Calu3 (cell line): ENCODE results near the gene SERPINB8. TPM values are rescaled to one million over a fixed set of nuclear protein-coding genes. Genes with fewer than 3 reads are reported as not detected.

Experiments
- BruUV-seq: library from RNA; stranded (reverse); fragments of 400-500 nt; replicated peaks from 2 replicates; lab custom pipeline; 2021; lab: Mats Ljungman, UMichigan
- CTCF ChIA-PET: fragments of 300-600 bp; sonication (Branson Sonifier 250); formaldehyde crosslinking; loops from one replicate; lab custom pipeline; 2022; ENCODE audit warnings: antibody characterized with exemption; lab: Charles Lee
- DNase-seq: peaks from one replicate; pipeline ENCODE4 v3.0.0; 2022
- H3K27ac Mint-ChIP-seq: one replicate; pipeline ENCODE4 v1.8.0; 2022; ENCODE audit warnings: mixed read lengths; ENCODE audit not compliant: unreplicated experiment
- H3K27me3 Mint-ChIP-seq: one replicate; pipeline ENCODE4 v1.8.0; 2022; ENCODE audit warnings: mixed read lengths; ENCODE audit not compliant: unreplicated experiment
- H3K36me3 Mint-ChIP-seq: one replicate; pipeline ENCODE4 v1.8.0; 2022; ENCODE audit warnings: mild to moderate bottlenecking, moderate library complexity, mixed read lengths; ENCODE audit not compliant: insufficient read depth, unreplicated experiment
- H3K4me1 Mint-ChIP-seq: one replicate; pipeline ENCODE4 v1.8.0; 2022; ENCODE audit warnings: mild to moderate bottlenecking, low read depth, mixed read lengths; ENCODE audit not compliant: unreplicated experiment
- H3K4me3 Mint-ChIP-seq: one replicate; pipeline ENCODE4 v1.8.0; 2022; ENCODE audit warnings: mild to moderate bottlenecking, low read depth, moderate library complexity, mixed read lengths; ENCODE audit not compliant: unreplicated experiment
- H3K9me3 Mint-ChIP-seq: one replicate; pipeline ENCODE4 v1.8.0; 2022; ENCODE audit warnings: low read depth, mixed read lengths; ENCODE audit not compliant: unreplicated experiment
- intact Hi-C: fragments of 100-400 bp; cut with micrococcal nuclease; formaldehyde crosslinking; loops from one replicate; pipeline ENCODE4 v1.10.0; 2022; ENCODE audit not compliant: unreplicated experiment
- total RNA-seq: library from RNA; stranded (reverse); gene quantifications from 2 replicates; pipeline ENCODE4 v1.2.3, GENCODE V29; 2022
- TF ChIP-seq, protein P1 (sequence below): fragments of 200-600 bp; IDR thresholded peaks from one replicate; pipeline ENCODE4 v1.8.0; 2022; ENCODE audit warnings: antibody characterized with exemption; ENCODE audit not compliant: unreplicated experiment

The SERPINB8 gene
- total RNA-seq, 1 experiment from 2014 or later: 30.9 TPM

DNA sequence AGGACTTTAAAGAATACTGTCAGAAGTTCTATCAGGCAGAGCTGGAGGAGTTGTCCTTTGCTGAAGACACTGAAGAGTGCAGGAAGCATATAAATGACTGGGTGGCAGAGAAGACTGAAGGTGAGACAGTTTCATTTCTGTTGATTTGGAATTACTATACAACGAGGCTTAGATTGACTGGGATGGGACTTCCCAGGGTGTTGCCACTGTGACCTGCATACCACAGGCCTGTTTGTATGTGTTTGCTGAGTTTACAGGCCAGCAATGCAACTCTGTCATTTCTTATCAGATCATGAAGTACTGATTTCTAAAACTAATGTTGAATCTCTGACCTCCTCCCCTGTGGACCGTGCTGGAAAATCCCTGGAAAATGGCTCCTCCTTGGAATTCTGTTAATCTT lies 11.8 kb downstream of the SERPINB8 start:
- no peak for DNase-seq
- intact Hi-C loops: no loop called here
- peaks cover 27% of the 10 kb centered on the region for H3K36me3 Mint-ChIP-seq
- H3K27ac Mint-ChIP-seq: no peak overlapping the region
- peaks cover 30% of the 10 kb centered on the region for H3K4me1 Mint-ChIP-seq
- CTCF ChIA-PET: no interaction called here
- H3K9me3 Mint-ChIP-seq: no peaks in the 10 kb centered on the region
- no peak overlapping the region for H3K4me3 Mint-ChIP-seq
- BruUV-seq: no TSS peak
- TF ChIP-seq, protein P1, sequence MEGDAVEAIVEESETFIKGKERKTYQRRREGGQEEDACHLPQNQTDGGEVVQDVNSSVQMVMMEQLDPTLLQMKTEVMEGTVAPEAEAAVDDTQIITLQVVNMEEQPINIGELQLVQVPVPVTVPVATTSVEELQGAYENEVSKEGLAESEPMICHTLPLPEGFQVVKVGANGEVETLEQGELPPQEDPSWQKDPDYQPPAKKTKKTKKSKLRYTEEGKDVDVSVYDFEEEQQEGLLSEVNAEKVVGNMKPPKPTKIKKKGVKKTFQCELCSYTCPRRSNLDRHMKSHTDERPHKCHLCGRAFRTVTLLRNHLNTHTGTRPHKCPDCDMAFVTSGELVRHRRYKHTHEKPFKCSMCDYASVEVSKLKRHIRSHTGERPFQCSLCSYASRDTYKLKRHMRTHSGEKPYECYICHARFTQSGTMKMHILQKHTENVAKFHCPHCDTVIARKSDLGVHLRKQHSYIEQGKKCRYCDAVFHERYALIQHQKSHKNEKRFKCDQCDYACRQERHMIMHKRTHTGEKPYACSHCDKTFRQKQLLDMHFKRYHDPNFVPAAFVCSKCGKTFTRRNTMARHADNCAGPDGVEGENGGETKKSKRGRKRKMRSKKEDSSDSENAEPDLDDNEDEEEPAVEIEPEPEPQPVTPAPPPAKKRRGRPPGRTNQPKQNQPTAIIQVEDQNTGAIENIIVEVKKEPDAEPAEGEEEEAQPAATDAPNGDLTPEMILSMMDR: no peak
- no peaks in the 10 kb centered on the region for H3K27me3 Mint-ChIP-seq

DNA sequence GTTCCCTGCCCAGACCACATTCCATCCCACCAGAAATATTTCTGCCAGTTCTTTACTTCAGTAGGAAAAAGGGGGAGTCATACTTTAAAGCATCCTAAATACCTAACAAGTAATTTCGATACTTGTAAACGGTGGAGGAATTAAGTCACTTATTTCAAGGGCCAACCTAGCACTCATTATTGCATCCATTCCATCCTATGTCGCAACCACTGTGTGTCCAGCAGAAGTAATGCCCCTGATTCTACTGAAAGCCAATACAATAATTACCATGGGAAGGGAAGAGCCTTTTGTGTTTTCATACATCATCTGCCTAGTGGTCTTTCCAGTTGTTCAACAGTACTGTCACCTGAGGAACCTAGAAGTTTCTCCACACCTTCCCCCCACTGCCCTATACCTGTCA lies 12.5 kb downstream of the SERPINB8 start:
- intact Hi-C loops: no loop called here
- no peak for DNase-seq
- Mint-ChIP-seq H3K4me3 (no peak overlapping the region), H3K27ac (no peak overlapping the region), H3K27me3 (no peaks in the 10 kb centered on the region), H3K9me3 (no peaks in the 10 kb centered on the region), H3K4me1 (peaks cover 30% of the 10 kb centered on the region), H3K36me3 (peaks cover 30% of the 10 kb centered on the region)
- BruUV-seq: no TSS peak
- CTCF ChIA-PET: no interaction called here
- TF ChIP-seq, protein P1: no peak

DNA sequence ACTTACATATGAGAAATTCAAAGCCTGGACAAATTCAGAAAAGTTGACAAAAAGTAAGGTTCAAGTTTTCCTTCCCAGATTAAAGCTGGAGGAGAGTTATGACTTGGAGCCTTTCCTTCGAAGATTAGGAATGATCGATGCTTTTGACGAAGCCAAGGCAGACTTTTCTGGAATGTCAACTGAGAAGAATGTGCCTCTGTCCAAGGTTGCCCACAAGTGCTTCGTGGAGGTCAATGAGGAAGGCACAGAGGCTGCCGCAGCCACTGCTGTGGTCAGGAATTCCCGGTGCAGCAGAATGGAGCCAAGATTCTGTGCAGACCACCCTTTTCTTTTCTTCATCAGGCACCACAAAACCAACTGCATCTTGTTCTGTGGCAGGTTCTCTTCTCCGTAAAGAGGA lies 17.0 kb downstream of the SERPINB8 start:
- peaks cover 25% of the 10 kb centered on the region for H3K36me3 Mint-ChIP-seq

DNA sequence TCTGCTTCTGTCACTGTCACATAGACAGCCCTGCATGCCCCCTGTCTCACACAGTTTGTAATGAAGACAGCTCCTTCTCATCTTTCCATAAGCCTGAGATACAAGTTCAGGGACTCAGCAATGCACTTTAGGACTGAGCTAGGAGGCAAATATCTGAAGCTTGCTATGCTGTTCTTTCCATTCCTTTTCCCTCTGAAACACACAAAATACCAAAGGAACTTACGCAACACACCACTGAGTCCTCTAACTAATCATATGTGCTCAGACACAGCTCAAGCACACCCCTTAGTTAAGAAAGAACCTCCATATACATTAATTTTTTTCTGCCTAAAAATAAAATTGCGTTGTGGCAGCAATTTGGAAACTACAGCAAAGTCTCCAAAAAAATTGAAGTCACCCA lies 17.9 kb downstream of the SERPINB8 start:
- Mint-ChIP-seq H3K4me1 (no peaks in the 10 kb centered on the region), H3K4me3 (no peak overlapping the region), H3K36me3 (peaks cover 27% of the 10 kb centered on the region), H3K9me3 (peaks cover 2% of the 10 kb centered on the region), H3K27ac (no peak overlapping the region), H3K27me3 (no peaks in the 10 kb centered on the region)
- CTCF ChIA-PET: interaction anchor here (0.6 to 0.8 kb wide), 2 partner anchors 131 to 503 kb away, joined by 3 read pairs; no protein-coding TSS in a partner anchor
- TF ChIP-seq, protein P1: no peak
- no TSS peak for BruUV-seq
- intact Hi-C loops: no loop called here
- DNase-seq: no peak

More for the DNA sequence above, 17.0 kb downstream of the SERPINB8 start:
- TF ChIP-seq, protein P1: no peak
- intact Hi-C loops: no loop called here
- CTCF ChIA-PET: no interaction called here
- H3K27me3 Mint-ChIP-seq: no peaks in the 10 kb centered on the region
- DNase-seq: no peak
- no TSS peak for BruUV-seq
- H3K4me1 Mint-ChIP-seq: no peaks in the 10 kb centered on the region
- no peaks in the 10 kb centered on the region for H3K9me3 Mint-ChIP-seq
- H3K4me3 Mint-ChIP-seq: no peak overlapping the region
- H3K27ac Mint-ChIP-seq: no peak overlapping the region
